Mucosa of gallbladder (tissue), 1 donor: ENCODE data around the gene CLINT1. TPM values are rescaled to one million over a fixed set of nuclear protein-coding genes. Genes with fewer than 3 reads are reported as not detected.
"Not testable (repeated sequence)": the region's sequence is repeated elsewhere in the genome, so short reads cannot be mapped to it uniquely, and the experiment has no call there.

Source experiments
- DNase-seq: peaks from one replicate; pipeline ENCODE4 v3.0.0-alpha.2; 2020; ENCODE audit warnings: low spot score
- total RNA-seq: library from RNA; stranded (reverse); gene quantifications from one replicate; pipeline ENCODE4 v1.2.1, GENCODE V29; 2021
- donor health status: DM: no; HTN: no; CAD: no.

CLINT1 gene
- 166 TPM for total RNA-seq

GRCh38 chr5:157858527-157859226, at the start of gene CLINT1:
Gene CLINT1 (minus strand): TSS chr5:157859145. CDS start chr5:157858970, 175 bp downstream.
- DNase-seq, result peak; percentile 91

- DNase-seq, result no peak
These were observed 49.5 kb upstream of the CLINT1 start for GRCh38 chr5:157908459-157908858.

GRCh38 chr5:157907479-157907878, 48.5 kb upstream of the CLINT1 start:
- no peak for DNase-seq

GRCh38 chr5:157903117-157903450, 44.1 kb upstream of the CLINT1 start:
- no peak for DNase-seq

- no peak for DNase-seq
These were observed 43.6 kb upstream of the CLINT1 start for GRCh38 chr5:157902449-157903116.

GRCh38 chr5:157900644-157901043, 41.7 kb upstream of the CLINT1 start:
- DNase-seq, result no peak

GRCh38 chr5:157893611-157894010, 34.7 kb upstream of the CLINT1 start:
- DNase-seq, result no peak

- no peak for DNase-seq
These were observed 34.0 kb upstream of the CLINT1 start for GRCh38 chr5:157892974-157893373.

- DNase-seq, result no peak
These were observed 32.1 kb upstream of the CLINT1 start for GRCh38 chr5:157890836-157891597.

- no peak for DNase-seq
These were observed 30.0 kb upstream of the CLINT1 start for GRCh38 chr5:157888814-157889532.

- no peak for DNase-seq
These were observed 27.9 kb upstream of the CLINT1 start for GRCh38 chr5:157886796-157887380.

GRCh38 chr5:157885051-157885450, 26.1 kb upstream of the CLINT1 start:
- DNase-seq, result not testable (repeated sequence)

- not testable (repeated sequence) for DNase-seq
These were observed 22.6 kb upstream of the CLINT1 start for GRCh38 chr5:157881498-157881897.

GRCh38 chr5:157877821-157878220, 18.9 kb upstream of the CLINT1 start:
- no peak for DNase-seq

- no peak for DNase-seq
These were observed 15.9 kb upstream of the CLINT1 start for GRCh38 chr5:157874861-157875260.

GRCh38 chr5:157870837-157871834, 12.2 kb upstream of the CLINT1 start:
- DNase-seq, result no peak

GRCh38 chr5:157867751-157868387, 8.9 kb upstream of the CLINT1 start:
- no peak for DNase-seq

GRCh38 chr5:157866536-157866935, 7.6 kb upstream of the CLINT1 start:
- DNase-seq, result no peak

- no peak for DNase-seq
These were observed 6.8 kb upstream of the CLINT1 start for GRCh38 chr5:157865781-157866180.

- no peak for DNase-seq
These were observed 5.1 kb upstream of the CLINT1 start for GRCh38 chr5:157864067-157864466.
